ENCODE measurements around the gene ANKRD23. TPM values are rescaled to one million over a fixed set of nuclear protein-coding genes. Genes with fewer than 3 reads are reported as not detected.
A peak's percentile ranks its signal among the peaks of the same experiment; 100 is the strongest.

The ANKRD23 gene
- polyA plus RNA-seq, 1 donor from 2014 or later: 12.1 TPM

GRCh38 chr2:96859681-96860064 lies 15.9 kb upstream of the ANKRD23 start:
- peaks cover 3% of the 10 kb centered on the region for H3F3A ChIP-seq (ENCODE audit: insufficient read depth, low read length, poor library complexity, severe bottlenecking)
- no peak overlapping the region for H3K9ac ChIP-seq (ENCODE audit: low read length)
- H3K27ac ChIP-seq (ENCODE audit: low read length): no peak overlapping the region
- no peaks in the 10 kb centered on the region for H3K9me3 ChIP-seq (ENCODE audit: low read length)
- no peaks in the 10 kb centered on the region for H3K27me3 ChIP-seq (ENCODE audit: insufficient read depth, low read depth, low read length)
- no peaks in the 10 kb centered on the region for H3K36me3 ChIP-seq (ENCODE audit: insufficient read depth, low read length)
- no peaks in the 10 kb centered on the region for H3K9me2 ChIP-seq (ENCODE audit: insufficient read depth, low read length)
- H2AFZ ChIP-seq (ENCODE audit: low read depth, low read length): no peak overlapping the region
- no peak overlapping the region for H3K4me3 ChIP-seq (ENCODE audit: low read length)
- no peak for TF ChIP-seq EZH2 (IDR thresholded peaks at IDR 0.05; ENCODE audit: borderline replicate concordance, insufficient read depth, low read length, poor library complexity, severe bottlenecking)
- TF ChIP-seq SMC3 (conservative IDR thresholded peaks at IDR 0.05; ENCODE audit: poor library complexity): no peak
- TF ChIP-seq POLR2AphosphoS5 (IDR thresholded peaks at IDR 0.05): no peak
- no peak for TF ChIP-seq TAF1 (IDR thresholded peaks at IDR 0.05; ENCODE audit: low read depth)
- TF ChIP-seq, protein P1, sequence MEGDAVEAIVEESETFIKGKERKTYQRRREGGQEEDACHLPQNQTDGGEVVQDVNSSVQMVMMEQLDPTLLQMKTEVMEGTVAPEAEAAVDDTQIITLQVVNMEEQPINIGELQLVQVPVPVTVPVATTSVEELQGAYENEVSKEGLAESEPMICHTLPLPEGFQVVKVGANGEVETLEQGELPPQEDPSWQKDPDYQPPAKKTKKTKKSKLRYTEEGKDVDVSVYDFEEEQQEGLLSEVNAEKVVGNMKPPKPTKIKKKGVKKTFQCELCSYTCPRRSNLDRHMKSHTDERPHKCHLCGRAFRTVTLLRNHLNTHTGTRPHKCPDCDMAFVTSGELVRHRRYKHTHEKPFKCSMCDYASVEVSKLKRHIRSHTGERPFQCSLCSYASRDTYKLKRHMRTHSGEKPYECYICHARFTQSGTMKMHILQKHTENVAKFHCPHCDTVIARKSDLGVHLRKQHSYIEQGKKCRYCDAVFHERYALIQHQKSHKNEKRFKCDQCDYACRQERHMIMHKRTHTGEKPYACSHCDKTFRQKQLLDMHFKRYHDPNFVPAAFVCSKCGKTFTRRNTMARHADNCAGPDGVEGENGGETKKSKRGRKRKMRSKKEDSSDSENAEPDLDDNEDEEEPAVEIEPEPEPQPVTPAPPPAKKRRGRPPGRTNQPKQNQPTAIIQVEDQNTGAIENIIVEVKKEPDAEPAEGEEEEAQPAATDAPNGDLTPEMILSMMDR (IDR thresholded peaks at IDR 0.05; ENCODE audit: poor library complexity, severe bottlenecking): no peak
- no peak for TF ChIP-seq EP300 (conservative IDR thresholded peaks at IDR 0.05; ENCODE audit: poor library complexity, severe bottlenecking)
- no peak for TF ChIP-seq RAD21 (conservative IDR thresholded peaks at IDR 0.05)
- no peak for TF ChIP-seq MXI1 (conservative IDR thresholded peaks at IDR 0.05; ENCODE audit: poor library complexity, severe bottlenecking)
- TF ChIP-seq, protein P2, sequence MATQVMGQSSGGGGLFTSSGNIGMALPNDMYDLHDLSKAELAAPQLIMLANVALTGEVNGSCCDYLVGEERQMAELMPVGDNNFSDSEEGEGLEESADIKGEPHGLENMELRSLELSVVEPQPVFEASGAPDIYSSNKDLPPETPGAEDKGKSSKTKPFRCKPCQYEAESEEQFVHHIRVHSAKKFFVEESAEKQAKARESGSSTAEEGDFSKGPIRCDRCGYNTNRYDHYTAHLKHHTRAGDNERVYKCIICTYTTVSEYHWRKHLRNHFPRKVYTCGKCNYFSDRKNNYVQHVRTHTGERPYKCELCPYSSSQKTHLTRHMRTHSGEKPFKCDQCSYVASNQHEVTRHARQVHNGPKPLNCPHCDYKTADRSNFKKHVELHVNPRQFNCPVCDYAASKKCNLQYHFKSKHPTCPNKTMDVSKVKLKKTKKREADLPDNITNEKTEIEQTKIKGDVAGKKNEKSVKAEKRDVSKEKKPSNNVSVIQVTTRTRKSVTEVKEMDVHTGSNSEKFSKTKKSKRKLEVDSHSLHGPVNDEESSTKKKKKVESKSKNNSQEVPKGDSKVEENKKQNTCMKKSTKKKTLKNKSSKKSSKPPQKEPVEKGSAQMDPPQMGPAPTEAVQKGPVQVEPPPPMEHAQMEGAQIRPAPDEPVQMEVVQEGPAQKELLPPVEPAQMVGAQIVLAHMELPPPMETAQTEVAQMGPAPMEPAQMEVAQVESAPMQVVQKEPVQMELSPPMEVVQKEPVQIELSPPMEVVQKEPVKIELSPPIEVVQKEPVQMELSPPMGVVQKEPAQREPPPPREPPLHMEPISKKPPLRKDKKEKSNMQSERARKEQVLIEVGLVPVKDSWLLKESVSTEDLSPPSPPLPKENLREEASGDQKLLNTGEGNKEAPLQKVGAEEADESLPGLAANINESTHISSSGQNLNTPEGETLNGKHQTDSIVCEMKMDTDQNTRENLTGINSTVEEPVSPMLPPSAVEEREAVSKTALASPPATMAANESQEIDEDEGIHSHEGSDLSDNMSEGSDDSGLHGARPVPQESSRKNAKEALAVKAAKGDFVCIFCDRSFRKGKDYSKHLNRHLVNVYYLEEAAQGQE (IDR thresholded peaks at IDR 0.05; ENCODE audit: borderline replicate concordance): no peak
- H3K4me2 ChIP-seq (ENCODE audit: low read length): no peak overlapping the region
- peaks cover 26% of the 10 kb centered on the region for H3K79me2 ChIP-seq (replicated peaks; ENCODE audit: insufficient read depth, low read length)
- H4K20me1 ChIP-seq (ENCODE audit: insufficient read depth): peaks cover 2% of the 10 kb centered on the region

GRCh38 chr2:96859099-96859649 lies 15.4 kb upstream of the ANKRD23 start:
- H3K79me2 ChIP-seq (replicated peaks; ENCODE audit: insufficient read depth, low read length): peaks cover 26% of the 10 kb centered on the region
- H3K36me3 ChIP-seq (ENCODE audit: insufficient read depth, low read length): no peaks in the 10 kb centered on the region
- no peaks in the 10 kb centered on the region for H4K20me1 ChIP-seq (ENCODE audit: insufficient read depth)
- no peak overlapping the region for H2AFZ ChIP-seq (ENCODE audit: low read depth, low read length)
- H3K4me3 ChIP-seq (ENCODE audit: low read length): peak overlapping the region; percentile 99
- H3K9ac ChIP-seq (ENCODE audit: low read length): peak overlapping the region; percentile 67
- H3F3A ChIP-seq (ENCODE audit: insufficient read depth, low read length, poor library complexity, severe bottlenecking): peaks cover 3% of the 10 kb centered on the region
- H3K27ac ChIP-seq (ENCODE audit: low read length): no peak overlapping the region
- no peak overlapping the region for H3K4me2 ChIP-seq (ENCODE audit: low read length)
- H3K27me3 ChIP-seq (ENCODE audit: insufficient read depth, low read depth, low read length): no peaks in the 10 kb centered on the region
- no peaks in the 10 kb centered on the region for H3K9me3 ChIP-seq (ENCODE audit: low read length)
- H3K9me2 ChIP-seq (ENCODE audit: insufficient read depth, low read length): no peaks in the 10 kb centered on the region
- TF ChIP-seq TAF1 (IDR thresholded peaks at IDR 0.05; ENCODE audit: low read depth) (no peak), MXI1 (conservative IDR thresholded peaks at IDR 0.05; ENCODE audit: poor library complexity, severe bottlenecking) (no peak)
